Ascending aorta (tissue), 2 donors: ENCODE data around the gene NMRAL1. TPM values are rescaled to one million over a fixed set of nuclear protein-coding genes. Genes with fewer than 3 reads are reported as not detected.

ENCODE experiments used
- DNase-seq, 2 donors: peaks; one replicate each; pipeline ENCODE4 v3.0.0-alpha.2; 2019; ENCODE audit warnings: low spot score in 2 of 2
- H3K27ac ChIP-seq, 2 donors: fragments of 200-600 bp; sonication (generic); one replicate each; pipeline ENCODE4 v1.5.1; 2016 to 2017; ENCODE audit warnings: mild to moderate bottlenecking in 1 of 2
- H3K27me3 ChIP-seq: fragments of 200-600 bp; sonication (generic); one replicate; pipeline ENCODE4 v1.5.1; 2017
- H3K36me3 ChIP-seq, 2 donors: fragments of 200-600 bp; sonication (generic); one replicate each; pipeline ENCODE4 v1.5.1; 2016
- H3K4me1 ChIP-seq, 2 donors: fragments of 200-600 bp; sonication (generic); one replicate each; pipeline ENCODE4 v1.5.1; 2016 to 2017; ENCODE audit warnings: mild to moderate bottlenecking in 1 of 2
- H3K4me3 ChIP-seq, 2 donors: fragments of 200-600 bp; sonication (generic); one replicate each; pipeline ENCODE4 v1.5.1; 2016 to 2017; ENCODE audit warnings: mild to moderate bottlenecking in 1 of 2
- H3K9me3 ChIP-seq, 2 donors: fragments of 200-600 bp; sonication (generic); one replicate each; pipeline ENCODE4 v1.5.1; 2016
- intact Hi-C: fragments of 100-400 bp; cut with DNase I; formaldehyde crosslinking; loops from one replicate; pipeline ENCODE4 v1.15.1; 2023
- total RNA-seq: library from RNA; depleted of rRNA; stranded (reverse); fragments of >200 nt; gene quantifications from one replicate; pipeline ENCODE4 v1.1.0, GENCODE V29; 2016
- TF ChIP-seq, protein P1 (sequence below), 3 experiments: fragments of 200-600 bp in 2 of 3; fragments of 450-650 bp in 1 of 3; sonication (generic) in 2 of 3; IDR thresholded peaks; one replicate each; pipeline ENCODE4 v1.5.1; 2016 to 2019; ENCODE audit warnings: antibody characterized with exemption in 3 of 3, mild to moderate bottlenecking in 1 of 3, moderate library complexity in 1 of 3

NMRAL1 gene
- total RNA-seq, 1 donor from 2014 or later: 48.6 TPM

DNA sequence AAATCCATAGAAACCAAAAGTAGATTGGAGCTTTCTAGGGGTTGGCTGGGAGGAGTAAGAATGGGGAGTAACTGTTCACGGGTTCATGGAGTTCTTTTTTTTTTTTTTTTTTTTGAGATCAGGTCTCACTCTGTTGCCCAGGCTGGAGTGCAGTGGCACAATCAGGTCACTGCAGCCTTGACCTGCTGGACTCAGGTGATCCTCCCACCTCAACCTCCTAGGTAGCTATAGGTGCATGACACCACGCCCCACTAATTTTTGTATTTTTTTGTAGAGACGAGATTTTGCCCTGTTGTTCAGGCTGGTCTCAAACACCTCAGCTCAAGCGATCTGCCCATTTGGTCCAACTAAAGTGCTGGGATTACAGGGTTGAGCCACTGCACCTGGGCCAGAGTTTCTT, 1.5 kb downstream of the NMRAL1 start:
- Histone ChIP-seq H3K27ac (no peak overlapping the region), H3K4me3 (no peak overlapping the region), H3K9me3 (no peaks in the 10 kb centered on the region), H3K27me3 (no peaks in the 10 kb centered on the region), H3K4me1 (peaks cover 10 to 26% of the 10 kb centered on the region in 2 donors), H3K36me3 (peaks cover 10% of the 10 kb centered on the region in 2 donors)
- no peak for DNase-seq
- TF ChIP-seq, protein P1, sequence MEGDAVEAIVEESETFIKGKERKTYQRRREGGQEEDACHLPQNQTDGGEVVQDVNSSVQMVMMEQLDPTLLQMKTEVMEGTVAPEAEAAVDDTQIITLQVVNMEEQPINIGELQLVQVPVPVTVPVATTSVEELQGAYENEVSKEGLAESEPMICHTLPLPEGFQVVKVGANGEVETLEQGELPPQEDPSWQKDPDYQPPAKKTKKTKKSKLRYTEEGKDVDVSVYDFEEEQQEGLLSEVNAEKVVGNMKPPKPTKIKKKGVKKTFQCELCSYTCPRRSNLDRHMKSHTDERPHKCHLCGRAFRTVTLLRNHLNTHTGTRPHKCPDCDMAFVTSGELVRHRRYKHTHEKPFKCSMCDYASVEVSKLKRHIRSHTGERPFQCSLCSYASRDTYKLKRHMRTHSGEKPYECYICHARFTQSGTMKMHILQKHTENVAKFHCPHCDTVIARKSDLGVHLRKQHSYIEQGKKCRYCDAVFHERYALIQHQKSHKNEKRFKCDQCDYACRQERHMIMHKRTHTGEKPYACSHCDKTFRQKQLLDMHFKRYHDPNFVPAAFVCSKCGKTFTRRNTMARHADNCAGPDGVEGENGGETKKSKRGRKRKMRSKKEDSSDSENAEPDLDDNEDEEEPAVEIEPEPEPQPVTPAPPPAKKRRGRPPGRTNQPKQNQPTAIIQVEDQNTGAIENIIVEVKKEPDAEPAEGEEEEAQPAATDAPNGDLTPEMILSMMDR (IDR thresholded peaks at IDR 0.05): no peak
- intact Hi-C loops: no loop called here

DNA sequence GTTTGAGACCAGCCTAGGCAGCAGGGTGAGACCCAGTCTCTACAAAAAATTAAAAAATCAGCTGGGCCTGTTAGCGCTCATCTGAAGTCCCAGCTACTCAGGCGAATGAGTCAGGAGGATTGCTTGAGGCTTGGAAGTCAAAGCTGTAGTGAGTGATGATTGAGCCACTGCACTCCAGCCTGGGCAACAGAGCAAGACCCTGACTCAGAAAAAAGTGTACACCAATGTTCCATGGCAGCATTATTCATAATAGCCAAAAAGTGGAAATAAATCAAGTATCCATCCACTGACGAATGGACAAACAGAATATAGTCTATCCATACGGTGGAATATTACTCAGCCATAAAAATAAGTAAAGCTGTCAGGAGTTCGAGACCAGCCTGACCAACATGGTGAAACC, 2.6 kb downstream of the NMRAL1 start:
- Histone ChIP-seq H3K4me3 (no peak overlapping the region), H3K4me1 (peaks cover 10 to 21% of the 10 kb centered on the region in 2 donors), H3K27ac (no peak overlapping the region), H3K9me3 (no peaks in the 10 kb centered on the region), H3K36me3 (peaks cover 14 to 17% of the 10 kb centered on the region in 2 donors), H3K27me3 (no peaks in the 10 kb centered on the region)
- TF ChIP-seq, protein P1 (IDR thresholded peaks at IDR 0.05): no peak
- DNase-seq: no peak
- intact Hi-C loops: no loop called here

DNA sequence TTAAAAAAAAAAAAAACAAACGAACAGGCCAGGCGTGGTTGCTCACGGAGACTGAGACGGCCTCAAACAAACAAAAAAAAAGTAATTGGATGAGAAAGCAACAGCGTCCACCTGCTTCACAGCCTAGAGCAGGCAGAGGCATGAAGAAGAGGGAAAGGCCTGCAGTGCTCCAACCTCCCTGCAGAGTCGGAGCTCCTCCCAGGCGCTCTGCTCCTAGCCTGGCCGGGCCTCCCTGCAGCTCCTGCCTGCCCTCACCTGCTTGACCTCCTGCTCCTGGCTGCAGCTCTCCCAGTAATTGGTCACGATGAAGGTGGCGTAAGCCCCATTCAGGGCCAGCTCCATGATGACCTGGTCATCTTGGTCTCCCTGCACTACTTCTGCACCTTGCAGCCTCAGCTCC, 5.5 kb downstream of the NMRAL1 start:
- Histone ChIP-seq H3K4me1 (peaks cover 0 to 6% of the 10 kb centered on the region in 2 donors), H3K4me3 (no peak overlapping the region), H3K27me3 (no peaks in the 10 kb centered on the region), H3K9me3 (no peaks in the 10 kb centered on the region), H3K27ac (no peak overlapping the region), H3K36me3 (peaks cover 37 to 39% of the 10 kb centered on the region in 2 donors)
- DNase-seq: no peak
- TF ChIP-seq, protein P1 (IDR thresholded peaks at IDR 0.05): no peak
- intact Hi-C loops: no loop called here

DNA sequence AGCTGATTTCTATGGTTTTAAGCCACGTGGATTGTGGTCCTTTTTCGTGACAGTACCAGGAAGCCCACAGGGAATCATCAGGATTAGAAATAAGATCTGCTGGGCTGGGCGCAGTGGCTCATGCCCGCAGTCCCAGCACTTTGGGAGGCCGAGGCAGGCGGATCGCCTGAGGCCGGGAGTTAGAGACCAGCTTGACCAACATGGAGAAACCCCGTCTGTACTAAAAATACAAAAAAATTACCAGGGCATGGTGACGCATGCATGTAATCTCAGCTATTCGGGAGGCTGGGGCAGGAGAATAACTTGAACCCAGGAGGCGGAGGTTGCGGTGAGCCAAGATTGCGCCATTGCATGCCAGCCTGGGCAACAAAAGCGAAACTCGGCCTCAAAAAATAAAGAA, 6.5 kb downstream of the NMRAL1 start:
- intact Hi-C loops: no loop called here
- H3K4me1 ChIP-seq: no peaks in the 10 kb centered on the region
- DNase-seq: no peak
- H3K9me3 ChIP-seq: no peaks in the 10 kb centered on the region
- H3K4me3 ChIP-seq: no peak overlapping the region
- H3K36me3 ChIP-seq: peaks cover 46 to 50% of the 10 kb centered on the region in 2 donors
- no peak overlapping the region for H3K27ac ChIP-seq
- H3K27me3 ChIP-seq: no peaks in the 10 kb centered on the region
- TF ChIP-seq, protein P1 (IDR thresholded peaks at IDR 0.05): no peak

DNA sequence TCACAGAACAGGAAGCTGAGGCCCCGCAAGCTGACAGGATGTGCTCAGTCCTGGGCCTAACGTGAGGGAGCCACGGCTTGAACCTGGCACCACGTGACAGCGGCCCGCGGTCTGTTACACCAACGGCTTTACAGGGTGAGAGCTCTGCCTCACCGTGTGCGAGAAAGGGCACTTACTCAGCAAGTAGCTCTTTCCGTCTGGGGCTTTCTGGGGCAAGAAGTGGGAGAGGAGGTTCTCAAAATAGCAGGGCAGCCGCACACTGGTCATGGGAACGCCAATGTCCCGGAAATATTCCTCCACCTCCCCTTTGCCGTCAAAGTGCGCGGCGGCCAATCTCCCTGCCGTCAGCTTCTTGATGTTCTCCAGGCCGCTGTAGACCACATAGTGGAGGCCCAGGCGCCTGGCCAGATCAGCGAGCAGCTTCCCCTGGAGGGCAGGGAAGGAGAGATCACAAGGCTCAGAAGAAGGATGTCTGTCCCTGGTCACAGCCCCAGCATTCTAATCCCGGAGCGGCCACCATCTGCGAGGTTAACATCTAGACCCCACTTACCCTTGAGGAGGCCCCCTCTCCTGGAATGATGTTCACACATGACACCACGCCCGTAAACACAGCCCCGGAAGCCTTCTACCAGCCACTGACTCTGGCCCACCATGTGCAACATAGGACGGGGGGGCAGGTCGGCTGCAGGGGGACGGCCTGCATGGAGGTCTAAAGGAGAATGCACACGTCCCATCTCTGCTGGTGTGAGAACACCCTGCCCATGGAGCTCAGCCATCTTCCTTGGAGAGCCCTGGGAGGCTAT, 8.2 kb downstream of the NMRAL1 start:
- Histone ChIP-seq H3K36me3 (peaks cover 46 to 56% of the 10 kb centered on the region in 2 donors), H3K27ac (no peak overlapping the region), H3K4me1 (no peaks in the 10 kb centered on the region), H3K4me3 (no peak overlapping the region), H3K9me3 (no peaks in the 10 kb centered on the region), H3K27me3 (no peaks in the 10 kb centered on the region)
- TF ChIP-seq, protein P1 (IDR thresholded peaks at IDR 0.05): no peak
- intact Hi-C loops: no loop called here
- no peak for DNase-seq
